ENCODE measurements around the gene EDC3. TPM values are rescaled to one million over a fixed set of nuclear protein-coding genes. Genes with fewer than 3 reads are reported as not detected.

EDC3 gene
- total RNA-seq, 1 donor from 2014 or later = 13.5 TPM

- DNase-seq (ENCODE audit: missing footprints) (no peak), ATAC-seq (no peak)
- intact Hi-C loops (cut with DNase I) = loop anchor here (5.0 to 10.0 kb wide), 2 partner anchors 155 to 182 kb away; partner anchors contain the start of genes SEMA7A and UBL7
These were observed 78.8 kb downstream of the EDC3 start for GRCh38 chr15:74616996-74617395.

GRCh38 chr15:74616366-74616939, 79.4 kb downstream of the EDC3 start:
- intact Hi-C loops (cut with DNase I) = loop anchor here (5.0 to 10.0 kb wide), 2 partner anchors 154 to 182 kb away; partner anchors contain the start of genes SEMA7A and UBL7

GRCh38 chr15:74615508-74616365, 80.1 kb downstream of the EDC3 start, which contains the start of gene CLK3:
Gene CLK3 (plus strand): TSS chr15:74615836. CDS start chr15:74619197, 3,361 bp downstream.
- ATAC-seq (peak; percentile 90), DNase-seq (ENCODE audit: missing footprints) (peak; percentile 98)
- intact Hi-C loops (cut with DNase I) = loop anchor here (1.0 to 10.0 kb wide), 3 partner anchors 74 to 181 kb away; partner anchors contain the start of genes ARID3B, SEMA7A and UBL7

More at GRCh38 chr15:74616366-74616939, 79.4 kb downstream of the EDC3 start:
- ATAC-seq = peak; percentile 9
- DNase-seq (ENCODE audit: missing footprints) = peak; percentile 88

GRCh38 chr15:74614744-74615507, 80.9 kb downstream of the EDC3 start:
- no peak for DNase-seq (ENCODE audit: missing footprints)
- ATAC-seq = peak; percentile 82
- intact Hi-C loops (cut with DNase I) = loop anchor here (1.0 to 10.0 kb wide), 4 partner anchors 70 to 180 kb away; partner anchors contain the start of genes ARID3B, SEMA7A and UBL7

GRCh38 chr15:74613953-74614743, 81.7 kb downstream of the EDC3 start:
- DNase-seq (ENCODE audit: missing footprints) = peak; percentile 92
- no peak for ATAC-seq
- intact Hi-C loops (cut with DNase I) = loop anchor here (1.0 to 10.0 kb wide), 2 partner anchors 69 to 179 kb away; partner anchors contain the start of gene SEMA7A

- DNase-seq (ENCODE audit: missing footprints) = peak; percentile 9
- intact Hi-C loops (cut with DNase I) = loop anchor here (10.0 kb wide), 1 partner anchor 179 kb away; the partner anchor contains the start of gene SEMA7A
- ATAC-seq = no peak
These were observed 82.5 kb downstream of the EDC3 start for GRCh38 chr15:74613089-74613952.

- ATAC-seq (no peak), DNase-seq (ENCODE audit: missing footprints) (no peak)
- intact Hi-C loops (cut with DNase I) = loop anchor here (10.0 kb wide), 1 partner anchor 178 kb away; the partner anchor contains the start of gene SEMA7A
These were observed 83.1 kb downstream of the EDC3 start for GRCh38 chr15:74612677-74613076.

- ATAC-seq = no peak
- intact Hi-C loops (cut with DNase I) = loop anchor here (10.0 kb wide), 1 partner anchor 177 kb away; the partner anchor contains the start of gene SEMA7A
- DNase-seq (ENCODE audit: missing footprints) = no peak
These were observed 84.0 kb downstream of the EDC3 start for GRCh38 chr15:74611834-74612233.

GRCh38 chr15:74611341-74611740, 84.5 kb downstream of the EDC3 start:
- ATAC-seq (no peak), DNase-seq (ENCODE audit: missing footprints) (no peak)
- intact Hi-C loops (cut with DNase I) = loop anchor here (10.0 kb wide), 1 partner anchor 177 kb away; the partner anchor contains the start of gene SEMA7A

GRCh38 chr15:74610302-74610951, 85.4 kb downstream of the EDC3 start:
- DNase-seq (ENCODE audit: missing footprints) (no peak), ATAC-seq (peak; percentile 9)
- intact Hi-C loops (cut with DNase I) = loop anchor here (10.0 kb wide), 1 partner anchor 176 kb away; the partner anchor contains the start of gene SEMA7A

GRCh38 chr15:74609938-74610301, 85.9 kb downstream of the EDC3 start:
- ATAC-seq (no peak), DNase-seq (ENCODE audit: missing footprints) (no peak)
- intact Hi-C loops (cut with DNase I) = loop anchor here (10.0 kb wide), 1 partner anchor 175 kb away; the partner anchor contains the start of gene SEMA7A

GRCh38 chr15:74608786-74609185, 87.0 kb downstream of the EDC3 start:
- intact Hi-C loops (cut with DNase I) = no loop called here
- no peak for ATAC-seq
- DNase-seq (ENCODE audit: missing footprints) = peak; percentile 45

- ATAC-seq (no peak), DNase-seq (ENCODE audit: missing footprints) (no peak)
- intact Hi-C loops (cut with DNase I) = no loop called here
These were observed 90.1 kb downstream of the EDC3 start for GRCh38 chr15:74605795-74606150.

- intact Hi-C loops (cut with DNase I) = no loop called here
- ATAC-seq (no peak), DNase-seq (ENCODE audit: missing footprints) (no peak)
These were observed 90.6 kb downstream of the EDC3 start for GRCh38 chr15:74604983-74605794.

Data from Right ventricle myocardium inferior (tissue), 1 donor.